NCI-H2081 (cell line): ENCODE measurements around the gene MYO5C.
"Not testable (repeated sequence)": the region's sequence is repeated elsewhere in the genome, so short reads cannot be mapped to it uniquely, and the experiment has no call there.

ENCODE experiments used
- DNase-seq, 2 experiments: peaks; one replicate each; lab custom pipeline; 2025; lab: John Stamatoyannopoulos, UW

Gene MYO5C

DNA sequence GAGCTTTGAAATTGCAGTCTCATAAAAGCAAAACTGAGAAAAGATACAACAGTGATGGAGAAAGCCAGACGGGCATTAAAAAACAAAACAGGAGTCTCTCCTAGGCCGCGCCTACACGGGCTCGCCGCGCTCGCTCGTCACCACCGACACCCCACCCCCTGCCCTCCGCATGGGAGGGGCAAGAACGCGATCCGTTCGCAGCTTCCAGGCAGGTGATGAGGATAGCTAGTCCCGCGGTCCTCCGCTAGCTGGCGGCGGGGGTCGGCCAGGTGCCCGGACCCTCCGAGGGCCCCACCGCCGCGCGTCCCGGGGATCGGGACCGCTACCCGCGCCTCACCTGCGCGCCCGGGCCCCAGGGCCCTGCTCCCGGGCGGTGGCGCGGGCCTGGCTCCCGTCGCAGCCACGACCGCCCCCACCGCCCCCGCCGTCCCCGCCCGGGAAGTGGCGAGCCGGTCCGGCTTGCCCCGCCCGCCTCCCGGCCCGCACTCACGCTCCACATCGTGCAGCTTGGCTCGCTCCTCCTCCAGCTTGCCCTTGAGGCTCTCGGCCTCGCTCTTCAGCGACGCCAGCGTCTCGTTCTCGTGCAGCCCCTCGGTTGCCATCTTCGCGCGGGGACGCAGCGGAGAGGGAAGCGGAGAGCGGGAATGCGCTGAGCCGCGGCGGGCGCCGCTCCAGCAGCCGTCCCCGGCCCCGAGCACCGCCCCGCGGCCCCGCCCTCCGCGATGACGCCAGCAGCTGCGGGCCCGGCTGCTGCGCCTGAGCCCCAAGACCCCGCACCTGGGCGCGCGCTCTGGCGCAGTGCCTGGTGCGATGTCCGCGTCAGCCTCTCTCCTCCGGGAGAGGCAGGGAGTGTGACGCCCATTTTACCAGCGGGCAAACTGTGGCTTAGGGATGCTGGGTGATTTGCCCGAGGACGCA is 116.1 kb downstream of the MYO5C start:
- peak; percentile 70 to 86 for DNase-seq

DNA sequence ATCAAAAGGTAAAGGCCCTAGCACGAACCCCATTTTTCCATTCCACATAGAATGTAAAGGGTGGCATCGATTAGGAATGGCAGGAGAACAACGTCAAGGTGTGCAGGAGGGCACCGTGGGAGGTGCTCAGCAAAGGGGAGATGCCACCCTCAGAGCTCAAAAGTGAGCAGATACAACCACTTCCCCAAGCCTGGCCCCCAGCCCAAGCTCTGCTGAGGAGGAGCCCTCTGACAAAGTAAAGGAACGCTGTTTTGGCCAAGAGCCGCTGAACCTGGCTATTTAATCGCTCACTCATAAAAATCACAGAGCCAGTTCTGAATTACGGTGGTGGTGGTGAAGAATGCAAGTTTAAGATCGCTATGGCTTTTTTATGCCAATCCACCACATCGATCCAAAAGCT is 116.8 kb downstream of the MYO5C start:
- DNase-seq = no peak

DNA sequence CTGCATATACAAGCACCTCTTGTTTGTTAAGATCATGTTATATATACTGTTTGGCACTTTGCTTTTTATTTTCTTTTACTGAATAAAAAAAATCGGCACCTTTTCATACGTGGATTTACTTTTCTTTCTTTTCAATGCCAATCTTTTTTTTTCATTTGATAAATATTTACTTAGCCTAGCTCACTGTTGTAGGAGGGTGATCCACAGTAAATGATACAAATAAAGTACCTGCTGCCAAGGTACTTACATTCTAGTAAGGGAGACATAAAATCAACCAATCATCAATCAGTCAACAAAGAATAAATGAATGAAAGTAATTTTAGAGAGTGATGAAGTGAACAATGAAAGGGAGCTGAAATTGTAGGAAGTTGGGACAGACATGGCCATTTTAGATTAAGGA is 122.7 kb downstream of the MYO5C start:
- peak in 1 of 2 experiments; percentile 32 for DNase-seq

DNA sequence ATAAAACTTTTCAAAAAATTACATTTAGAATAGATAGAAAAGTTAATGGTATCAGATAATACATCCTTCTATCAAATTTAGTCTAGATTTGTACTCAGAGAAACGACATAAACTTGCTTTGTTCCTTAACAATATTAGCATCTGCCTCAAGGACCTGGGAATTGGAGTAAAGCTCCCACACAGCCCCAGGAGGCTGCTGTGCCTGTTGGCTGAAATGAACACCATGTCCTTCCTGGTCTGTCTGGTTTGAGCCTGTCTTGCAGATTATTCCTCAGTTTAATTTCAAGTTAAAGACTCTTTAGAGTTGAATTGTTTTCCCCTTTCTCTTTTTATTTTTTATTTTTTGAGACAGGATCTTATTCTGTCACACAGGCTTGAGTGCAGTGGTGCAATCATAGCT is 123.8 kb downstream of the MYO5C start:
- no peak for DNase-seq

DNA sequence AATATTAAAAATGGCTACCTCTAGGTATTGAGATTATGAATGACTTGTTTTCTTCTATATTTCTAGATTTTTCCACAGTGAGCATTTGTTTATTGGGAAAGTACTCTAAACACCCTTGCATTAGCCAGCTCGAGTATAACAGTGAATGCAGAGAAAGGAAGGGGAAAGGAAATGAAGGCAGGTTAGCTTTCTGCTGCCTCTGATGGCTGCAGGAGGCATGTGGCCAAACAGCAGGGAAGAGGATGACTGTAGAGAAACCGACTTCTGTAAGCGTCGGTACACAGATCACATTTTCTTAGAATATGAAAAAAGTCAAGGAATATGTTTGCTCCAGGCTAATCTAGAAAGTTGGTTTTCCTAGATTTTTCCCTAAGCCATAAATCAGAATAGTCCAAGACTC is 124.2 kb downstream of the MYO5C start:
- no peak for DNase-seq

DNA sequence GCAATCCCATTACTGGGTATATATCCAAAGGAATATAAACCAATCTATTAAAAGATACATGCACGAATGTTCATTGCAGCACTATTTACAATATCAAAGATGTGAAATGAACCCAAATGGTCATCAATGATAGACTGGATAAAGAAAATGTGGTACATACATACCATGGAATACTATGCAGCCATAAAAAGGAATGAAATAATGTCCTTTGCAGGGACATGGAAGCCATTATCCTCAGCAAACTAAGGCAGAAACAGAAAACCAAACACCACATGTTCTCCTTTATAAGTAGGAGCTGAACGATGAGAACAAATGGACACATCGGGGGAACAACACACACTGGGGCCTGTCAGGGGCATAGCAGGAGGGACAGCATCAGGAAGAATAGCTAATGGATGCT is 125.4 kb downstream of the MYO5C start:
- DNase-seq = not testable (repeated sequence)

DNA sequence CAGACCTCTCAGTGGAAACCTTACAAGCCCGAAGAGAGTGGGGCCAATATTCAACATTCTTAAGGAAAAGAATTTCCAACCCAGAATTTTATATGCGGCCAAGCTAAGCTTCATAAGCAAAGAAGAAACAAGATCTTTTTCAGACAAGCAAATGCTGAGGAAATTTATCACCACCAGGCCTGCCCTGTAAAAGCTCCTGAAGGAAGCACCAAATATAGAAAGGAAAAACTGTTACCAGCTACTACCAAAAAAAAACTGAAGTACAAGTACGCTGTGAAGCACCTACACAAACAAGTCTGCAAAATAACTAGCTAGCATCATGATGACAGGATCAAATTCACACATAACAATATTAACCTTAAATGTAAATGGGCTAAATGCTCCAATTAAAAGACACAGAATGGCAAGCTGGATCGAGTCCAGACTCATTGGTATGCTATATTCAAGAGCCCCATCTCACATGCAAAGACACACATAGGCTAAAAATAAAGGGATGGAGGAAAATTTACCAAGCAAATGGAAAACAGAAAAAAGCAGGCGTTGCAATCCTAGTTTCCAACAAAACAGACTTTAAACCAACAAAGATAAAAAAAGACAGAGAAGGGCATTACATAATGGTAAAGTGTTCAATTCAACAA is 130.0 kb downstream of the MYO5C start:
- DNase-seq = peak; percentile 31 to 73

DNA sequence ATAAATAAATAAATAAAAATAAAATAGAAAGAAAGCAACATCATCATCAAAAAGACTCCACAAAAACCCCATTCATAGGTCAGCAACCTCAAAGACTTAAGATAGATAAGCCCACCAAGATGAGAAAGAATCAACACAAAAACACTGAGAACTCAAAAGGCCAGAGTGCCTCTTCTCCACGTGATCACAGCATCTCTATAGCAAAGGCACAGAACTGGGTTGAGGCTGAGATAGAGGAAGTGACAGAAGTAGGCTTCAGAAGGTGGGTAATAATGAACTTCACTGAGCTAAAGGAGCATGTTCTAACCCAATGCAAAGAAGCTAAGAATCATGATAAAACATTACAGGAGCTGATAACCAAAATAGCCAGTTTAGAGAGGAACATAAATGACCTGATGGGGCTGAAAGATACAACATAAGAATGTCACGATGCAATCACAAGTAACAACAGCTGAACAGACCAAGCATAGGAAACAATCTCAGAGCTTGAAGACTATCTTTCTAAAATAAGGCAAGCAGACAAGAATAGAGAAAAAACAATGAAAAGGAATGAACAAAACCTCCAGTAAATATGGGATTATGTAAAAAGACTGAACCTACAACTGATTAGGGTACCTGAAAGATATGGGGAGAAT is 130.9 kb downstream of the MYO5C start:
- no peak for DNase-seq

DNA sequence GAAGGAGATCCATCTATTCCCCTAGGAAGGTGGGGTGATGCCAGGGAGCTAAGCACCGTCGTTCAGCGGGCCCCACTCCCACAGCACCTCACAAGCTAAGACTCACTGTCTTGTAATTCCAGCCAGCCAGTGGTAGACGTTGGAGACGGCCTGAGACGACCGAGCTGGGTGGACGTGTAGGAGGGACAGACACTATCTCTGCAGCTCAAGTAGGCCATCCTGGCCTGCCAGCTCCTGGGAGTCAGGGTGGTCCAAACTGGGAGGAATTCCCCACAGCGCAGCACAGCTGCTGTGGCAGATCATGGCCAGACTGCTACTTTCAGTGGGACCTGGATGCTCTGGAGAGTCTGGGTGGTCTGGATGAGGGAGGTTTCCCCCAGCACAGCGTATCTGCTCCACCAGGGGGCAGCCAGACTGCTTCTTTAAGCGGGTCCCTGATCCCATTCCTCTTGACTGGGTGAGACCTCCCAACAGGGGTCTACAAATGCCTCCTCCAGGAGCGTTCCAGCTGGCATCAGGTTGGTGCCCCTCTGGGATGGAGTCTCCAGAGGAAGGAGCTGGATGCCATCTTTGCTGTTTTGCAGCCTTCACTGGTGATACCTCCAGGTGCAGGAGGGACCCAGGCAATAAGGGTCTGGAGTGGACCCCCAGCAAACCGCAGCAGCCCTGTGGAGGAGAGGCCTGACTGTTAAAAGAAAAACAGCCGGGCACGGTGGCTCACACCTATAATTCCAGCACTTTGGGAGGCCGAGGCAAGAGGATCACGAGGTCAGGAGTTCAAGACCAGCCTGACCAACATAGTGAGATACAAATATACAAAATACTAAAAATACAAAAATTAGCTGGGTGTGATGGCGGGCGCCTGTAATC is 132.0 kb downstream of the MYO5C start:
- DNase-seq = no peak

DNA sequence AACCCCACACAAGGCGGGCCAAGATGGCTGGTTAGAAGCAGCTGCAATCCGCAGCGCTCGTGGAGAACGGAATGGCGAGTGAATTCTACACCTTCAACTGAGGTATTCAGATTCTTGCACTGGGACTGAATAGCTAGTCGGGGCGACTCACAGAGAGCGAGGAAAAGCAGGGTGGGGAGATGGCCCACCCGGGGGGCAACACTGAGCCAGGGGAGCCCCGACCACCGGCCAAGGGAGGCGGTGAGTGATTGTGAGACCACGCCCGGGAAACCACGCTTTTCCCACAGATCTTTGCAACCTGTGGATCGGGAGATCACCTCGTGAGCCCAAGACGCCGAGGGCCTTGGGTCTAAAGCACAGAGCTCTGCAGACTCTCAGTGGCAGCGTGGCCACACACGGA is 132.7 kb downstream of the MYO5C start:
- DNase-seq = no peak

DNA sequence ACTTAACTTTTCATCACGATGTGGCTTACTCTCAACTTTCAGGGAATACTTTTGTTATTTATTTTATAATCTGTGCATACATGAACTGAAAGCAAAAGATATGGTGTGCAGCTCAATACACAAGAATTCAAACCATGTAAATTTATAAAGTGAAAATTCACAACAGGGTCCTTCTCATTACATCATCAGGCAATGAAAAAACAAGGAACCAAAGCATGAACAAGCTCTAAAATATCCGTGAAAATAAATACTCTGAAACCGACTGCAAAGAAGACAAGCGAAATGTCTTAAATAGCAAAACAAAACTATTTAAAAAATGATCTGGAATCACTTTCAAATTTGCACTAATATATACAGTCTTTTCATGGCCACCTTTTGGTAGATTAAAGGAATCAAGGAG is 133.3 kb downstream of the MYO5C start:
- no peak for DNase-seq

DNA sequence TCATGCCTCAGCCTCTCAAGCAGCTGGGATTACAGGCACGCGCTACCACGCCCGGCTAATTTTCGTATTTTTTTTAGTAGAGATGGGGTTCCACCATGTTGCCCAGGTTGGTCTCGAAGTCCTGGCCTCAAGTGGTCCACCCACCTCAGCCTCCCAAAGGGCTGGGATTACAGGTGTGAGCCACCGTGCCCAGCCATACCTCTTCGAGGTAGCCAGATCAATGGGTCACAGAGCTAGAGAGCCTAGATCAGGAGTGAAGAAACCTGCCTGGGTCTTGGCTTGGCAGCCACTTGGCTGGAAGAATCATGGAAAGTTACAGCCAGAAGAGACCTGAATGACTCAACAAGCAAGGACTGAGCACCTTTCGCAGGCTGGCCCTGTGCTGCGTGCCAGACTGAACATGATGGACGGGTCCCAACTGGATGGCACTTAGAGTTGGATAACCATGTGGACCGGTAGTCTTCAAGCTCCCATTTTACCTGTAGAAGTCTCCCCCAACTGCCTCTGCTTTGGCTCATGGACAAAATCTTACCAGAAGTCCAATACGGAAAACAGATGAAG is 134.1 kb downstream of the MYO5C start:
- no peak for DNase-seq

DNA sequence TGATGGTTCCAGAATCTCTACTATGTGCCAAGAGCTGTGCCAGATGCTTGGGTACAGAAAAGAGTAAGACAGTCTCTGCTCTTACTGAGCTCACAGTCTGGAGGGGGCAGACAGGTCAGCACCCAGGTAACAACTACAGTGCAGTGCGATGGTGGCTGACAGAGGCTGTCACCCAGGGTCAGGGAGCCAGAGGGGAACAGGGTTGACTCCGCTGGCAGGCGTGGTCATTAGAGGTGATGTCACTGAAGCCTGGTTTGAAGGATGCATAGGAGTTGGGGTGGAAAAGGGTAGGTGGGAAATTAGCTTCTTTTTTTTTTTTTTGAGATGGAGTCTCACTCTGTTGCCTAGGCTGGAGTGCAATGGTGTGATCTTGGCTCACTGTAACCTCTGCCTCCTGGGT is 136.0 kb downstream of the MYO5C start:
- DNase-seq = no peak

DNA sequence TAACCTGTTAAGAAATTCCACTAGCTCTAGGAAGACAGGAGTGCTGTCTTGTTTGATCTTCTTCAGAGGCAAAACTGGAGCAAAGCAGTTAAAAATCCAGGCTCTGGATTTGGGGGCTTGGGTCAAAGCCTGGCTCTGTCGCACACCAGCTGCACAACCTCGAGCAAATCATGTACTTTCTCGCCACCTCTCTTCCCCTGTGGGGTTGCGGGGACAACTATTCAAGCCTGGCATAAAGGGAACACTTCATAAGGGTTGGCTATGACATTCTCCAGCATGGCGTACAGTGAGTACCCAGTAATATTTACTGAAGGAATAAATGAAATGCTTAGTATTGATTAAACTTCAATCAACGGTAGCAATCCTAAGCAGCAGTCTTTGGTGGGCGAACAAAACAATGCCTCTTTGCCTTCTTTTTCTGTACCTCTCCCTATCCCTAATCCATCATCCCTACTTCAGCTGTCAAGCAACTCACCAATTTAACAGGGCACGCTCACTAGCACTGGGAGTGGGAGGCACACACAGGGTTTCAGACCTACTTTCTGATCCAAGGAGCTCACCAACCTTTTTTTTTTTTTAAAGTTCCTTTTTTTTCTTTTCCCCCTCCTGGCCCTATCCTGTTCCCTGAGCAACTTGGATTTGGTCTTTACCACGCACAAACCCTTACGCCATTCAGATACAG is 137.4 kb downstream of the MYO5C start:
- DNase-seq = no peak

DNA sequence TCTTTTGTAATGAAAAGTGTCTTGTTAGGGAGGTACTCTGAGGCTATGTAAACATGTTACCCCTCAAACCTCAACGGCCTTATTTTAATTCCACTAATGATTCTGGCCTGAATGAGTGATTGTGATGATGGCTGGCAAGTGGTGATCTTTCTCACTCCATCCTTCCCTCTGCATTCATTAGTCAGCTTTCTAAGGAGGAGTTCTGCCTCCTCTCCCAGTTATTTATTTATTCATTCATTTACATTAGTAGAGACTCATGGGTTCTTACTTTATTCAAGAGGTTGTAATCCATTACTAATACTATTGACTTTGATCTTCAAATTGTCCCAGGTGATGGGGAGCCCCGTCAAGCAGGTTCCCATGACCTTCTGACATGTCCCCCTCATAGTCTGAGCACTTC is 139.7 kb downstream of the MYO5C start:
- DNase-seq = no peak

DNA sequence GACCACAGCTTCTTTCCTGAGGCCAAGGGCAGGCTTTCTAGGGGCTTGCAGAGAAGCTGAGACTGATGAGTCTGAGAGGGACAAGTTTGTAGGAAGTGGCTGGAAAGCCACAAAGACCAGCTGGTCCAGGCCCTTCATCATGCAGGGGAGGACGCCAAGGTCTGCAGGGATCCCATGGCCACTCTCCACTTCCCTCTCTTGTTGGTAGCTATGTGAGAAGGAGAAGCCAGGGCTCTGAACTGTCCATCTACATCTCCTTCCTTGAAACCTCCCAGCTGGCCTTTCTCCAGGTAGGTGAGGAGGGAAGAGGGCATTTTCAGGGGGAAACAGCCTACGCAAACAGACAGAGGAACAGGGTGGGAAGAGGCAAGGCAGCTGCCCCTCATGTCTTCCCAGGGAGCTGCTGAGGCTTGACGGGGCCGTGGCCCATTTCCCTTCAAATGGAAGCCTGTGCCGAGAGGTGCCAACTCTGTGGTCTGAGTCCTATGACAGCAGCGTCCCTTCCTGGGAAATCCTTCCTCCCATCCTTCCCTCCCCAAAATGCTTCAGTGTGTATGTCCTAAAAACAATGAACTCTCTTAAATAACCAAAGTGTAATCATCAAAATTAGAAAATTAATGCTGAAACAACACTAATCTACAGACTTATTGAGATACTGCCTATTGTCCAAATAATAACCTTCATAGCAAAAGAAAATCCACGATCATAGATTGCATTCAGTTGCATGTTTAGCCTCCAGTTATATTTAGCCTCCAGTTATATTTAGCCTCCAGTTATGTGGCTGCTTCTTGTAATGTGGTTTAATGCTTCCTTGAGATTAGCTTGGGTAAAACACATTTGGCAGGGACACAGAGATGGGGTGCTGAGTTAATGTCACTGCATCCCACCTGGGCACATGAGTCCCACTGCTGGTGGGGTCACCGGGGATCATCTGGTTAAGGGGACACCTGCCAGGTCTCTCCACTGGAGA is 140.4 kb downstream of the MYO5C start:
- no peak for DNase-seq

DNA sequence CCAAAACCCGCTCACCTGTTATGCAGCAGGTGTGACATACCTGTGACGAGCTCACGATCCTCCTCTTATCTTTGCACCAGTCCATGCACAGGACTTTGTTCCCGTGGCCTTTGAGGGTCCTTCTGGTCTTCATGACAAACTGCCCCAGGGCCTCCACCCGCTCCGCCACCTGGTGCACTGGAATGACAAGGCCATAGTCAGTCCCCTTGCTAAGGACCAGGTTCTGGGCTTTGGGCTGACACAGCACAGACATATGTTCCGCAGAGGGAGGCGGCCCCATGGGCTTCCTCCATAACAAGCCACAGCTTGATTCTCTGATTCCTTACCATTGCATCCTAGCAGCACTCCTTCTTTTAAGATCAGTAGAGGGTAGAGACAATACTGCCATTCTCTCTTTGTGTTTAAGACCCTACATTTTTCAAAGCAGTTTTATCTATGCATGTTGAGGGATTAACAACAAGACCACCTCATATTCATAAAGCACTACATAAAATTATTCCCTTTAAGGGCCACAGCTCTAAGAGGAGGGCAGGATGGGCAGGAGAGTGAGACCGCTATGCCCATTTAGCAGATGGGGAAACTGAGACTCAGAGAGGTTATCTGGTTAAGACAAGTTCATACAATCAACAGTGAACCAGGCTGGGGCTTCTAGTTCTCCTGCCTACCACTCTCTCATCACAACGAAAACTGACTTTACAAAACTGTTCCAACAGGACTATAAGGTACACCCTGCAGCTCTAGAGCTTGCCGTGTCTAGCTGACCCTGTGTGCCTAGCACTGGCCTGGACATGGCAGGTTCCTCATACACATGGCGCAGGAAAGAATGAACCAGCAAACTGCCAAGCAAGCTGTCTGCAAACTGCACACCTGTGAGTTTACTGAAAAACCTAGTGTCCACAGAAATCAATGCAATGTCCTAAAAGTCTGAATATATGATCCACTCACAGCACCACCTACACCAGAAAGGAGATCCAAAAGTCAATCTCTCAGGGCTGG is 141.4 kb downstream of the MYO5C start:
- no peak for DNase-seq

DNA sequence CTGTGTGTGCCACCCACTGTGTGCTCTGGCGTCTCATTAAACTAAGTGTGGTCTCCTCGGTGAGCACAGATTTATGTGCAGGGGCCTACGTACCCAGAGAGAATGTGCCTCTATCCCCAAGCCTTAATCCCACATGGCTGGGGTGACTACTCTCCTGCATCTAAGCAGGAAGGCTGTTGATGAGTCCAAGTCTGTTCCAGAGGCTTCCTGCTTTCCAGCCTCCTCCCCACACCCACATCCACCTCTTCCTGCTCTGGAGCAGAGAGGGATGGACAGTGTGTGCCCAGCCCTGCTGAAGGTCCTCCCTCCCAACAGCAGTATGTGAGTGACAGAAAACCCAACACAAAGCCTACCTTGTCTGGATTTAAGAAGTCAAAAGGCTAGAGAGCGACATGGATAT is 144.3 kb downstream of the MYO5C start:
- DNase-seq = no peak

DNA sequence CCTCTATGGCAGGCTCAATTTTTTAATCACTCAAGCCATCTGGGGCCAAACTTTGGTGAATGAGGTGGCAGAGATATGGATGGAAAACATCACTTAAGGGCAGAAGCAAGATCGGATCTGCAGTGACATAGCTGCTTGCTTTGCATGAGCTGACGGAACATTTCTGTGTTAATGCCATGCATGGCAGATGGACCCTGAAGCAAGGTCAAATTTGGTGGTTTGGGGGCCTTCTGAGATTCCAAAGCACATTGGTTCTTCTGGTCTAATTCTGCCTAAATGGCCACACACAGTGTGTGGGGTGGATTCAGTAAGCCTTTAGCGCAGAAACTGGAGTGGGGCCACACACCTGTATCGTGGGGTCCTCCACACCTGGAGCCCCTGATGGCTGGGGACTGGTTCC is 144.7 kb downstream of the MYO5C start:
- DNase-seq = no peak
